Endothelial cell of umbilical vein (primary cell): ENCODE data around the gene FOS. TPM values are rescaled to one million over a fixed set of nuclear protein-coding genes. Genes with fewer than 3 reads are reported as not detected.

Experiments
- BruUV-seq: library from RNA; stranded (reverse); fragments of 400-500 nt; replicated peaks from 2 replicates; lab custom pipeline; 2021; lab: Mats Ljungman, UMichigan
- CTCF ChIA-PET: fragments of 300-600, 350-600 bp; sonication (Branson Sonifier 250); formaldehyde crosslinking; loops from one replicate; lab custom pipeline; 2021; ENCODE audit warnings: antibody characterized with exemption, inconsistent platforms; lab: Charles Lee
- POLR2A ChIA-PET: fragments of 300-600, 350-600 bp; sonication (Branson Sonifier 250); formaldehyde crosslinking; loops from one replicate; lab custom pipeline; 2021; ENCODE audit warnings: antibody characterized with exemption, inconsistent platforms; lab: Charles Lee
- DNase-seq: peaks from one replicate; pipeline ENCODE4 v3.0.0-alpha.2; 2011; ENCODE audit warnings: low read depth, low spot score
- FAIRE-seq: peaks from 2 replicates; lab custom pipeline; 2011; peaks lifted over from hg19 to GRCh38; lab: Jason Lieb, UNC
- H2AFZ ChIP-seq: 2 replicates; pipeline ENCODE4 v1.6.0; 2012; ENCODE audit warnings: low read depth, low read length, control low read depth, inconsistent platforms
- H3K27ac ChIP-seq: 2 replicates; pipeline ENCODE4 v1.5.1; 2011; ENCODE audit warnings: low read depth, mild to moderate bottlenecking, control low read depth, low read length, moderate library complexity; ENCODE audit not compliant: insufficient read depth
- H3K27me3 ChIP-seq, 2 experiments: 2 replicates each; pipeline versions ENCODE4 v1.6.0 to v1.6.1; 2011; ENCODE audit warnings: low read length in 2 of 2, mixed read lengths in 1 of 2; ENCODE audit not compliant: control insufficient read depth in 2 of 2, insufficient read depth in 2 of 2
- H3K36me3 ChIP-seq, 2 experiments: 2 replicates in 1 of 2; 3 replicates in 1 of 2; pipeline ENCODE4 v1.5.1; 2011; ENCODE audit warnings: low read length in 2 of 2, mild to moderate bottlenecking in 1 of 2, moderate library complexity in 1 of 2; ENCODE audit not compliant: control insufficient read depth in 2 of 2, insufficient read depth in 2 of 2; ENCODE audit errors: extremely low read depth in 1 of 2
- H3K4me1 ChIP-seq: 3 replicates; pipeline ENCODE4 v1.5.1; 2011; ENCODE audit warnings: mild to moderate bottlenecking, low read length; ENCODE audit not compliant: control insufficient read depth, insufficient read depth; ENCODE audit errors: extremely low read depth
- H3K4me2 ChIP-seq: 2 replicates; pipeline ENCODE4 v1.6.1; 2011; ENCODE audit warnings: low read length, control low read depth, mixed read lengths; ENCODE audit not compliant: insufficient read depth
- H3K4me3 ChIP-seq, 3 experiments: fragments of 200-600 bp in 1 of 3; sonication (generic), shearing (Covaris generic) in 1 of 3; replicated peaks in 1 of 3; 2 replicates each; pipeline ENCODE4 v1.5.1; 2011 to 2016; ENCODE audit warnings: control low read depth in 3 of 3, low read length in 3 of 3, mild to moderate bottlenecking in 2 of 3, inconsistent platforms in 1 of 3, low read depth in 1 of 3, moderate library complexity in 1 of 3; ENCODE audit not compliant: insufficient read depth in 1 of 3
- H3K79me2 ChIP-seq: 2 replicates; pipeline ENCODE4 v1.6.0; 2012; ENCODE audit warnings: low read length, inconsistent platforms; ENCODE audit not compliant: control insufficient read depth, insufficient read depth
- H3K9ac ChIP-seq: replicated peaks from 2 replicates; pipeline ENCODE3; 2011; ENCODE audit warnings: low read length, control low read depth; ENCODE audit not compliant: insufficient read depth; ENCODE audit errors: extremely low read depth
- H3K9me1 ChIP-seq: replicated peaks from 3 replicates; pipeline ENCODE4 v1.6.0; 2011; ENCODE audit warnings: mild to moderate bottlenecking, low read length; ENCODE audit not compliant: control insufficient read depth, insufficient read depth; ENCODE audit errors: extremely low read depth
- H3K9me3 ChIP-seq: replicated peaks from 2 replicates; pipeline ENCODE4 v1.5.1; 2012; ENCODE audit warnings: low read length, inconsistent platforms; ENCODE audit not compliant: control insufficient read depth, insufficient read depth
- H4K20me1 ChIP-seq: replicated peaks from 2 replicates; pipeline ENCODE3; 2011; ENCODE audit warnings: mild to moderate bottlenecking, low read length; ENCODE audit not compliant: control insufficient read depth, insufficient read depth; ENCODE audit errors: extremely low read depth
- CTCF ChIP-seq, 2 donors: IDR thresholded peaks; 1 replicate in 1 of 2; 2 replicates in 1 of 2; pipeline ENCODE4 v1.5.1; 2011; ENCODE audit warnings: low read length in 2 of 2, mild to moderate bottlenecking in 2 of 2, moderate library complexity in 2 of 2, control low read depth in 1 of 2, inconsistent platforms in 1 of 2, low read depth in 1 of 2; ENCODE audit not compliant: insufficient read depth in 1 of 2; ENCODE audit errors: extremely low read depth in 1 of 2
- EZH2 ChIP-seq: IDR thresholded peaks from 2 replicates; pipeline ENCODE4 v1.6.1; 2012; ENCODE audit warnings: borderline replicate concordance, low read depth, mild to moderate bottlenecking, moderate library complexity, low read length, inconsistent platforms; ENCODE audit not compliant: severe bottlenecking
- FOS ChIP-seq: IDR thresholded peaks from 2 replicates; pipeline ENCODE4 v1.6.1; 2011; ENCODE audit warnings: mild to moderate bottlenecking, low read length, moderate library complexity, borderline replicate concordance; ENCODE audit not compliant: insufficient read depth
- GATA2 ChIP-seq: IDR thresholded peaks from 2 replicates; pipeline ENCODE4 v1.7.0; 2011; ENCODE audit warnings: low read depth, mild to moderate bottlenecking, moderate library complexity, mixed read lengths, low read length; ENCODE audit not compliant: insufficient read length, insufficient read depth
- JUN ChIP-seq: IDR thresholded peaks from 2 replicates; pipeline ENCODE4 v1.6.1; 2011; ENCODE audit warnings: borderline replicate concordance, low read depth; ENCODE audit not compliant: insufficient read length, insufficient read depth
- MYC ChIP-seq: IDR thresholded peaks from one replicate; pipeline ENCODE4 v1.6.1; 2011; ENCODE audit warnings: mild to moderate bottlenecking, low read depth, low read length
- POLR2A ChIP-seq: IDR thresholded peaks from 2 replicates; pipeline ENCODE4 v1.6.1; 2012; ENCODE audit warnings: low read depth, mild to moderate bottlenecking, control low read depth, low read length
- POLR2AphosphoS5 ChIP-seq: IDR thresholded peaks from 2 replicates; pipeline ENCODE4 v1.6.1; 2012; ENCODE audit warnings: low read depth, mild to moderate bottlenecking, control low read depth, low read length, moderate library complexity; ENCODE audit not compliant: insufficient read depth
- dilution Hi-C: fragments of 300-500 bp; cut with MboI; formaldehyde crosslinking; loops from one replicate; pipeline ENCODE4 v1.15.0; 2019; ENCODE audit warnings: low sequenced_read_pairs; ENCODE audit not compliant: extremely low pct_ligation_motif_present
- intact Hi-C: fragments of 100-400 bp; cut with micrococcal nuclease; formaldehyde crosslinking; loops from one replicate; pipeline ENCODE4 v1.10.0; 2022
- polyA plus RNA-seq, 4 experiments: library from polyadenylated mRNA; depleted of rRNA in 3 of 4; stranded (reverse) in 3 of 4; unstranded in 1 of 4; fragments of >200 nt; gene quantifications; 2 replicates each; pipeline versions ENCODE4 v1.2.1 to v1.2.3, GENCODE V29; 2011 to 2012; ENCODE audit warnings: missing spikeins in 1 of 4
- total RNA-seq: library from RNA; stranded (reverse); gene quantifications from 2 replicates; pipeline ENCODE4 v1.2.3, GENCODE V29; 2021
- TF ChIP-seq, protein P1 (sequence below): IDR thresholded peaks from 2 replicates; pipeline ENCODE4 v1.6.1; 2011; ENCODE audit not compliant: insufficient read depth, insufficient read length

FOS gene
- total and polyA plus RNA-seq, 2 donors (not counting 3 experiments of a cell fraction or from before 2014, with no cell fraction given): 9.2 to 41.6 TPM

DNA sequence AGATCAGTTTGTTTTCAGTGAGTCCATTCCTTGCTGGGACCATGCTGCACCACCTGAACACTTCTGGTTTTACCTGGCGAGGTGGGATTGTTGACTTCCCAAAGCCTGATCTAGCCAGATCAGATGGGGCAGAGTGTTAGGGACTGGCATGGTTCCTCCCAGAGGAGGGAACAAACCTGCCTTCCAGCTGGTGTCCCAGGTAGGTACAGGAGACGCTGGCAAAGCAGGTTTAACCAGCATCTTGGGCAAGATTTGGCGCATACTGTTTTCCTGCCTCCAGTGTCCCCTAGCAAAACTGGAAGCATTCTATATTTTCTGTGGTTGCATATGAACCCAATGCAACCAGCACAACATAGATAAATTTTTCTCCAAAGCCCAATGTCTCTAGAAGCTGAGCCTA, 14.6 kb upstream of the FOS start:
- intact Hi-C loops (no loop called here), dilution Hi-C loops (no loop called here)
- Histone ChIP-seq H2AFZ (no peak overlapping the region), H4K20me1 (no peaks in the 10 kb centered on the region), H3K9me3 (no peaks in the 10 kb centered on the region), H3K9ac (no peak overlapping the region), H3K4me2 (no peak overlapping the region), H3K4me3 (no peak overlapping the region), H3K27me3 (no peaks in the 10 kb centered on the region), H3K4me1 (peaks cover 12% of the 10 kb centered on the region), H3K36me3 (no peaks in the 10 kb centered on the region), H3K79me2 (no peaks in the 10 kb centered on the region), H3K9me1 (no peaks in the 10 kb centered on the region), H3K27ac (no peak overlapping the region)
- DNase-seq (no peak), FAIRE-seq (no peak)
- TF ChIP-seq JUN (no peak), POLR2AphosphoS5 (no peak), GATA2 (no peak), EZH2 (no peak), FOS (no peak)
- TF ChIP-seq, protein P1, sequence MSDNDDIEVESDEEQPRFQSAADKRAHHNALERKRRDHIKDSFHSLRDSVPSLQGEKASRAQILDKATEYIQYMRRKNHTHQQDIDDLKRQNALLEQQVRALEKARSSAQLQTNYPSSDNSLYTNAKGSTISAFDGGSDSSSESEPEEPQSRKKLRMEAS: no peak
- BruUV-seq: no TSS peak
- ChIA-PET POLR2A (no interaction called here), CTCF (no interaction called here)

DNA sequence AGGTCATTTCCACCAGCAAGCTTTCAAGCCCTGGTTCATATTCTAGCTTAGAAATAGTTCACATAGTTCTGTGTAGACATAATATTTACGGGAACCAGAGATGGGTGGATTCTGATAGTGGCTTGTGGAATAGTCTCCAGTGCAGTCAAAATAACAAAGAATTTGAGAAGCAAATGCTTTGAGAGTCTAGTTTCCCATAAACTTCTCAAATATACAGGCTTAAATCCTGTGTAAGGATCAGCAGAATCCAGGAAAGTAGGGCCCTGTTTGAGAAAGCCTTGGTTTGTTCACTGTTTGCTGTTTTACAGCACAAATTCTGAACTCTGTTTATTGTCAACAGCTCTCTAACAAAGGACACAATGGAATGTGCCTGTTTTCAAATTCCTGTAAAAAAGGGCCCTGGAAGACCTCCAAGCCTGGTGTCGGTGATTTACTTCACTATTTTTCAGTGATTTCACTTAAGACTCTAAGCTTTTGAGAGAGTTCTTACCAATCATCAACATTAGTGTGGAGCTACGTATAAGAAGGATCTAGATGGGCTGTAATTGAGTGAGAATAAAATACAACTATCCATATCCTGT, 11.4 kb upstream of the FOS start:
- no peaks in the 10 kb centered on the region for H3K36me3 ChIP-seq
- no TSS peak for BruUV-seq
- no peaks in the 10 kb centered on the region for H3K9me1 ChIP-seq
- intact Hi-C loops: no loop called here
- FAIRE-seq (peak; percentile 78), DNase-seq (peak; percentile 79)
- dilution Hi-C loops: no loop called here
- ChIA-PET CTCF (interaction anchor here (0.7 to 3.8 kb wide), 9 partner anchors 8 to 136 kb away, joined by 3 to 22 read pairs (median 3); no protein-coding TSS in a partner anchor), POLR2A (interaction anchor here (1.3 to 1.4 kb wide), 2 partner anchors 10 to 11 kb away, joined by 3 to 6 read pairs; partner anchors contain the start of gene FOS)
- no peak overlapping the region for H3K4me2 ChIP-seq
- TF ChIP-seq FOS (no peak), JUN (no peak), POLR2A (no peak), MYC (no peak), CTCF (IDR thresholded peaks at IDR 0.05; ENCODE audit: extremely low read depth in 1 of 2, insufficient read depth in 1 of 2, low read depth in 1 of 2, low read length in 2 of 2) (no peak), POLR2AphosphoS5 (no peak), GATA2 (no peak), EZH2 (no peak)
- TF ChIP-seq, protein P1: no peak
- peaks cover 7% of the 10 kb centered on the region for H3K4me1 ChIP-seq
- no peaks in the 10 kb centered on the region for H3K9me3 ChIP-seq
- H3K79me2 ChIP-seq: no peaks in the 10 kb centered on the region
- no peaks in the 10 kb centered on the region for H4K20me1 ChIP-seq
- peak overlapping the region; percentile 17 for H3K27ac ChIP-seq
- peak overlapping the region; percentile 60 for H2AFZ ChIP-seq
- no peaks in the 10 kb centered on the region for H3K27me3 ChIP-seq
- H3K9ac ChIP-seq: peak overlapping the region; percentile 57
- H3K4me3 ChIP-seq: no peak overlapping the region
